SK-N-SH (cell line): ENCODE results near the gene TUBB3. TPM values are rescaled to one million over a fixed set of nuclear protein-coding genes. Genes with fewer than 3 reads are reported as not detected.

ENCODE experiments used
- CTCF ChIA-PET: fragments of 300-600, 350-600 bp; formaldehyde crosslinking; extraction: SDS; loops from one replicate; lab custom pipeline; 2021; lab: Yijun Ruan, JAX
- POLR2A ChIA-PET: fragments of 350-600 bp; sonication (Branson Sonifier 250); formaldehyde crosslinking; extraction: SDS; loops from one replicate; lab custom pipeline; 2020; ENCODE audit warnings: antibody characterized with exemption, inconsistent platforms; lab: Yijun Ruan, JAX
- DNase-seq: peaks from one replicate; pipeline ENCODE4 v3.0.0; 2012
- H2AFZ ChIP-seq: fragments of 200-600 bp; sonication (generic); 2 replicates; pipeline ENCODE4 v1.8.1; 2016; ENCODE audit warnings: antibody characterized with exemption, mild to moderate bottlenecking, low read depth
- H3F3A ChIP-seq: fragments of 200-600 bp; sonication (generic); replicated peaks from 2 replicates; pipeline ENCODE3; 2016; ENCODE audit warnings: antibody characterized with exemption, mild to moderate bottlenecking; ENCODE audit not compliant: insufficient read depth
- H3K27ac ChIP-seq, 2 experiments: fragments of 200-500 bp in 1 of 2; fragments of 200-600 bp in 1 of 2; sonication (Bioruptor generic) in 1 of 2; sonication (generic), shearing (Covaris generic) in 1 of 2; 2 replicates each; pipeline versions ENCODE4 v1.5.1 to v1.6.1; 2014 to 2016; ENCODE audit warnings: low read depth in 2 of 2, inconsistent platforms in 1 of 2, low read length in 1 of 2, mild to moderate bottlenecking in 1 of 2, mixed read lengths in 1 of 2
- H3K27me3 ChIP-seq: fragments of 200-600 bp; sonication (generic), shearing (Covaris generic); 2 replicates; pipeline ENCODE4 v1.6.1; 2016; ENCODE audit warnings: mixed run types; ENCODE audit not compliant: insufficient read depth
- H3K36me3 ChIP-seq, 2 experiments: fragments of 200-500 bp in 1 of 2; fragments of 200-600 bp in 1 of 2; sonication (Bioruptor generic) in 1 of 2; sonication (generic) in 1 of 2; replicated peaks in 1 of 2; 2 replicates each; pipeline versions ENCODE3 to v1.5.1; 2014 to 2016; ENCODE audit warnings: low read length in 1 of 2, mild to moderate bottlenecking in 1 of 2; ENCODE audit not compliant: insufficient read depth in 2 of 2, control insufficient read depth in 1 of 2
- H3K4me1 ChIP-seq, 2 experiments: fragments of 200-500 bp in 1 of 2; fragments of 200-600 bp in 1 of 2; sonication (Bioruptor generic) in 1 of 2; sonication (generic), shearing (Covaris generic) in 1 of 2; 2 replicates each; pipeline versions ENCODE4 v1.5.1 to v1.6.1; 2014 to 2016; ENCODE audit warnings: low read depth in 1 of 2, low read length in 1 of 2, mixed run types in 1 of 2; ENCODE audit not compliant: insufficient read depth in 2 of 2, control insufficient read depth in 1 of 2
- H3K4me2 ChIP-seq: fragments of 200-600 bp; sonication (generic), shearing (Covaris generic); 2 replicates; pipeline ENCODE4 v1.6.1; 2017; ENCODE audit warnings: mixed run types
- H3K4me3 ChIP-seq, 2 experiments: fragments of 200-500 bp in 1 of 2; fragments of 200-600 bp in 1 of 2; sonication (Bioruptor generic) in 1 of 2; sonication (generic), shearing (Covaris generic) in 1 of 2; 2 replicates each; pipeline versions ENCODE4 v1.5.1 to v1.8.1; 2014 to 2016; ENCODE audit warnings: low read depth in 2 of 2, inconsistent platforms in 1 of 2, low read length in 1 of 2, mild to moderate bottlenecking in 1 of 2, mixed read lengths in 1 of 2, moderate library complexity in 1 of 2
- H3K79me2 ChIP-seq: fragments of 200-600 bp; sonication (generic); 2 replicates; pipeline ENCODE4 v1.8.1; 2017; ENCODE audit warnings: mild to moderate bottlenecking; ENCODE audit not compliant: insufficient read depth
- H3K9ac ChIP-seq: fragments of 200-600 bp; sonication (generic); 2 replicates; pipeline ENCODE4 v1.6.1; 2017; ENCODE audit warnings: mixed run types
- H3K9me2 ChIP-seq: fragments of 200-600 bp; sonication (generic); 2 replicates; pipeline ENCODE4 v1.6.1; 2017; ENCODE audit warnings: mixed run types
- H3K9me3 ChIP-seq: fragments of 200-600 bp; sonication (generic); 2 replicates; pipeline ENCODE4 v1.6.1; 2017; ENCODE audit warnings: mixed run types, mild to moderate bottlenecking, moderate library complexity
- H4K20me1 ChIP-seq: fragments of 200-600 bp; sonication (generic); 2 replicates; pipeline ENCODE4 v1.6.1; 2017; ENCODE audit warnings: mild to moderate bottlenecking, mixed run types; ENCODE audit not compliant: insufficient read depth
- CHD2 ChIP-seq: fragments of 150-350 bp; IDR thresholded peaks from 2 replicates; pipeline ENCODE4 v1.6.1; 2018; ENCODE audit warnings: low read length; ENCODE audit not compliant: partially characterized antibody
- EZH2phosphoT487 ChIP-seq: fragments of 200-600 bp; sonication (generic); IDR thresholded peaks from 2 replicates; pipeline ENCODE4 v1.6.1; 2017; ENCODE audit warnings: low read depth, mixed run types, mild to moderate bottlenecking, antibody characterized with exemption, moderate library complexity, borderline replicate concordance
- FOSL2 ChIP-seq: IDR thresholded peaks from 2 replicates; pipeline ENCODE4 v1.4.0; 2012; ENCODE audit warnings: low read depth, mild to moderate bottlenecking, moderate library complexity, borderline replicate concordance
- FOXM1 ChIP-seq: IDR thresholded peaks from 2 replicates; pipeline ENCODE4 v1.4.0; 2012; ENCODE audit warnings: low read depth, mild to moderate bottlenecking
- GATA2 ChIP-seq: sonication (generic); formaldehyde crosslinking; IDR thresholded peaks from 2 replicates; pipeline ENCODE4 v1.5.0; 2020; ENCODE audit warnings: mild to moderate bottlenecking, missing genetic modification reagents
- MEF2A ChIP-seq: IDR thresholded peaks from 2 replicates; pipeline ENCODE4 v1.4.0; 2012; ENCODE audit warnings: low read depth, borderline replicate concordance
- MXI1 ChIP-seq: IDR thresholded peaks from 2 replicates; pipeline ENCODE4 v1.6.1; 2012; ENCODE audit warnings: mild to moderate bottlenecking, low read depth, low read length, improper control_type of control experiment
- NFIC ChIP-seq: IDR thresholded peaks from 2 replicates; pipeline ENCODE4 v1.4.0; 2012; ENCODE audit warnings: borderline replicate concordance
- NRF1 ChIP-seq: IDR thresholded peaks from 2 replicates; pipeline ENCODE4 v1.6.1; 2012; ENCODE audit warnings: low read depth, mild to moderate bottlenecking, low read length
- POLR2AphosphoS5 ChIP-seq: IDR thresholded peaks from 2 replicates; pipeline ENCODE4 v1.6.1; 2012; ENCODE audit warnings: low read depth, low read length
- RAD21 ChIP-seq: IDR thresholded peaks from 2 replicates; pipeline ENCODE4 v1.6.1; 2012; ENCODE audit warnings: mild to moderate bottlenecking, low read length
- RCOR1 ChIP-seq: fragments of 150-350 bp; IDR thresholded peaks from 2 replicates; pipeline ENCODE4 v1.6.1; 2017; ENCODE audit warnings: antibody characterized with exemption, low read length
- RFX5 ChIP-seq: IDR thresholded peaks from 2 replicates; pipeline ENCODE4 v1.6.1; 2012; ENCODE audit warnings: mild to moderate bottlenecking, improper control_type of control experiment, low read length
- RXRA ChIP-seq: IDR thresholded peaks from 2 replicates; pipeline ENCODE4 v1.4.0; 2012; ENCODE audit warnings: low read depth, mild to moderate bottlenecking, borderline replicate concordance
- SIN3A ChIP-seq: IDR thresholded peaks from 2 replicates; pipeline ENCODE4 v1.6.1; 2012; ENCODE audit warnings: low read depth, mild to moderate bottlenecking, low read length, moderate library complexity, borderline replicate concordance
- TAF1 ChIP-seq: IDR thresholded peaks from 2 replicates; pipeline ENCODE4 v1.6.1; 2012; ENCODE audit warnings: low read depth, mild to moderate bottlenecking, low read length, moderate library complexity, borderline replicate concordance
- TCF12 ChIP-seq: IDR thresholded peaks from 2 replicates; pipeline ENCODE4 v1.4.0; 2012
- YY1 ChIP-seq: IDR thresholded peaks from 2 replicates; pipeline ENCODE4 v1.4.0; 2012; ENCODE audit warnings: low read depth, mild to moderate bottlenecking
- WGBS: methylation state at CpG from one replicate; pipeline ENCODE4 v1.1.6; 2017; ENCODE audit warnings: low lambda C conversion rate; 5-methylcytosine and 5-hydroxymethylcytosine counted together
- polyA plus RNA-seq, 3 experiments: library from polyadenylated mRNA; depleted of rRNA; stranded (reverse); fragments of >200 nt; gene quantifications; 2 replicates each; pipeline ENCODE4 v1.2.3, GENCODE V29; 2012
- TF ChIP-seq, protein P1 (sequence below): fragments of 200-600 bp; sonication (generic); IDR thresholded peaks from 2 replicates; pipeline ENCODE4 v1.6.1; 2017; ENCODE audit warnings: antibody characterized with exemption, mild to moderate bottlenecking, moderate library complexity
- TF ChIP-seq, protein P2 (sequence below): IDR thresholded peaks from 2 replicates; pipeline ENCODE4 v1.4.0; 2012; ENCODE audit warnings: low read depth
- TF ChIP-seq, protein P3 (sequence below): IDR thresholded peaks from 2 replicates; pipeline ENCODE4 v1.4.0; 2012; ENCODE audit warnings: low read depth, borderline replicate concordance
- TF ChIP-seq, protein P4 (sequence below): fragments of 150-350 bp; IDR thresholded peaks from 2 replicates; pipeline ENCODE4 v1.6.1; 2017; ENCODE audit warnings: antibody characterized with exemption, low read length, low read depth, borderline replicate concordance
- TF ChIP-seq, protein P5 (sequence below): fragments of 150-350 bp; IDR thresholded peaks from 2 replicates; pipeline ENCODE4 v1.6.1; 2016; ENCODE audit warnings: mild to moderate bottlenecking, low read depth, low read length
- TF ChIP-seq, protein P6 (sequence below): IDR thresholded peaks from 2 replicates; pipeline ENCODE4 v1.4.0; 2012; ENCODE audit warnings: low read depth, borderline replicate concordance
- TF ChIP-seq, protein P7 (sequence below): IDR thresholded peaks from 2 replicates; pipeline ENCODE4; 2012

TUBB3 gene
- polyA plus RNA-seq, 1 of the 3 experiments (the other 2 are of a cell fraction), result 428 TPM

DNA sequence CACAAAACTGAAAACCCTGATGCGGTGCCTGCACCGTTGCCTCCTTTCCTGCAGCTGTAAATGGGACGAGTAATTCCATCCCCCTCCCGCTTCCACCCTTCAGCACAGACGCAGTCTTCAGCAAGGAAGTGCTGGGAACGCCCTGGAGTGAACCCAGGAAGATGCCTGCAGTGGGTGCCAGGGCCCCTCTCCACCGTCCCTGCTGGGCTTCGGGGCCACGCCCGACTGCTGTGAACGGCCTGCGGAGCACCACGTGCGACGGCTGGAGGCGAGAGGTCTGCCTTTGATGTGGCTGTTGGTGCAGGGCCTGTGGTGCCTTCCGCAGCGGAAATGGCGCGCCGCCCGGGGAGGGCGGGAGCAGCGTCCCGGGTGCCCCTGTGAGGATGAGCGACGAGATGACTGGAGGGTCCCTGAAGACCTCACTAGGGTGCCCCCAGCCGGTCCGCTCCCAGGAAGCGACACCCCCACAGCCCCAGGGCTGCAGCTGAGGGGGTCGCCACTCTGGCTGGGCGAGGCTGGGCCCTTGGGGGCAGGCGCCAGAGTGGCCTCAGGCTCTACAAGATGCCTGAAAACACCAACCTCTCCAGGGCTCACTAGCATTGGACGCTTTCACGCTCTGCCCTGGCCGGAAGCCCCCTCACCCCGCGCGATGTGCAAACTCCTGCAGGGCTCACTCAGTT is 5.2 kb upstream of the TUBB3 start:
- DNase-seq, result peak; percentile 82
- H3K79me2 ChIP-seq, result peaks cover 4% of the 10 kb centered on the region; the same call in 1 of the 2 replicates
- POLR2A ChIA-PET, result interaction anchor here (2.0 kb wide), 1 partner anchor 10 kb away, joined by 9 read pairs; no protein-coding TSS in a partner anchor
- peak overlapping the region; percentile 17; the same call in 1 of the 2 replicates for H3K9ac ChIP-seq
- WGBS, result 53% methylated on average over 15 of the region's 39 CpGs
- no peaks in the 10 kb centered on the region for H3K27me3 ChIP-seq
- CTCF ChIA-PET, result interaction anchor here (0.6 to 2.0 kb wide), 10 partner anchors 8 to 226 kb away, joined by 3 to 16 read pairs (median 3); partner anchors contain the start of gene SPATA2L
- no peaks in the 10 kb centered on the region for H4K20me1 ChIP-seq
- no peak overlapping the region for H2AFZ ChIP-seq
- H3K36me3 ChIP-seq, result peaks cover 0 to 2% of the 10 kb centered on the region in 2 experiments
- peaks cover 27% of the 10 kb centered on the region for H3F3A ChIP-seq
- H3K27ac ChIP-seq, result peak overlapping the region; percentile 38 to 87
- H3K9me3 ChIP-seq, result no peaks in the 10 kb centered on the region
- H3K9me2 ChIP-seq, result no peaks in the 10 kb centered on the region
- peak overlapping the region; percentile 68 for H3K4me2 ChIP-seq
- H3K4me3 ChIP-seq, result peak overlapping the region; percentile 38 to 40; a peak in 3 of 4 replicates
- H3K4me1 ChIP-seq, result peaks cover 12 to 41% of the 10 kb centered on the region in 2 experiments; a peak in 3 of 4 replicates
- TF ChIP-seq, protein P1, sequence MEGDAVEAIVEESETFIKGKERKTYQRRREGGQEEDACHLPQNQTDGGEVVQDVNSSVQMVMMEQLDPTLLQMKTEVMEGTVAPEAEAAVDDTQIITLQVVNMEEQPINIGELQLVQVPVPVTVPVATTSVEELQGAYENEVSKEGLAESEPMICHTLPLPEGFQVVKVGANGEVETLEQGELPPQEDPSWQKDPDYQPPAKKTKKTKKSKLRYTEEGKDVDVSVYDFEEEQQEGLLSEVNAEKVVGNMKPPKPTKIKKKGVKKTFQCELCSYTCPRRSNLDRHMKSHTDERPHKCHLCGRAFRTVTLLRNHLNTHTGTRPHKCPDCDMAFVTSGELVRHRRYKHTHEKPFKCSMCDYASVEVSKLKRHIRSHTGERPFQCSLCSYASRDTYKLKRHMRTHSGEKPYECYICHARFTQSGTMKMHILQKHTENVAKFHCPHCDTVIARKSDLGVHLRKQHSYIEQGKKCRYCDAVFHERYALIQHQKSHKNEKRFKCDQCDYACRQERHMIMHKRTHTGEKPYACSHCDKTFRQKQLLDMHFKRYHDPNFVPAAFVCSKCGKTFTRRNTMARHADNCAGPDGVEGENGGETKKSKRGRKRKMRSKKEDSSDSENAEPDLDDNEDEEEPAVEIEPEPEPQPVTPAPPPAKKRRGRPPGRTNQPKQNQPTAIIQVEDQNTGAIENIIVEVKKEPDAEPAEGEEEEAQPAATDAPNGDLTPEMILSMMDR, result no peak
- no peak for TF ChIP-seq FOXM1
- TF ChIP-seq CHD2, result peak; percentile 39
- TF ChIP-seq, protein P2, sequence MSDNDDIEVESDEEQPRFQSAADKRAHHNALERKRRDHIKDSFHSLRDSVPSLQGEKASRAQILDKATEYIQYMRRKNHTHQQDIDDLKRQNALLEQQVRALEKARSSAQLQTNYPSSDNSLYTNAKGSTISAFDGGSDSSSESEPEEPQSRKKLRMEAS, result peak; percentile 93
- TF ChIP-seq NRF1, result no peak
- no peak for TF ChIP-seq SIN3A
- 0 out of 2 replicates have a peak, but pooled peaks have one; percentile 27 for TF ChIP-seq TAF1
- TF ChIP-seq, protein P3, sequence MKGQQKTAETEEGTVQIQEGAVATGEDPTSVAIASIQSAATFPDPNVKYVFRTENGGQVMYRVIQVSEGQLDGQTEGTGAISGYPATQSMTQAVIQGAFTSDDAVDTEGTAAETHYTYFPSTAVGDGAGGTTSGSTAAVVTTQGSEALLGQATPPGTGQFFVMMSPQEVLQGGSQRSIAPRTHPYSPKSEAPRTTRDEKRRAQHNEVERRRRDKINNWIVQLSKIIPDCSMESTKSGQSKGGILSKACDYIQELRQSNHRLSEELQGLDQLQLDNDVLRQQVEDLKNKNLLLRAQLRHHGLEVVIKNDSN, result no peak; the same call in 1 of the 2 replicates
- TF ChIP-seq, protein P4, sequence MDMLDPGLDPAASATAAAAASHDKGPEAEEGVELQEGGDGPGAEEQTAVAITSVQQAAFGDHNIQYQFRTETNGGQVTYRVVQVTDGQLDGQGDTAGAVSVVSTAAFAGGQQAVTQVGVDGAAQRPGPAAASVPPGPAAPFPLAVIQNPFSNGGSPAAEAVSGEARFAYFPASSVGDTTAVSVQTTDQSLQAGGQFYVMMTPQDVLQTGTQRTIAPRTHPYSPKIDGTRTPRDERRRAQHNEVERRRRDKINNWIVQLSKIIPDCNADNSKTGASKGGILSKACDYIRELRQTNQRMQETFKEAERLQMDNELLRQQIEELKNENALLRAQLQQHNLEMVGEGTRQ, result no peak
- no peak for TF ChIP-seq RAD21
- no peak for TF ChIP-seq YY1
- TF ChIP-seq MEF2A, result no peak
- TF ChIP-seq FOSL2, result no peak
- TF ChIP-seq RFX5, result 0 out of 2 replicates have a peak, but pooled peaks have one; percentile 30
- TF ChIP-seq, protein P5, sequence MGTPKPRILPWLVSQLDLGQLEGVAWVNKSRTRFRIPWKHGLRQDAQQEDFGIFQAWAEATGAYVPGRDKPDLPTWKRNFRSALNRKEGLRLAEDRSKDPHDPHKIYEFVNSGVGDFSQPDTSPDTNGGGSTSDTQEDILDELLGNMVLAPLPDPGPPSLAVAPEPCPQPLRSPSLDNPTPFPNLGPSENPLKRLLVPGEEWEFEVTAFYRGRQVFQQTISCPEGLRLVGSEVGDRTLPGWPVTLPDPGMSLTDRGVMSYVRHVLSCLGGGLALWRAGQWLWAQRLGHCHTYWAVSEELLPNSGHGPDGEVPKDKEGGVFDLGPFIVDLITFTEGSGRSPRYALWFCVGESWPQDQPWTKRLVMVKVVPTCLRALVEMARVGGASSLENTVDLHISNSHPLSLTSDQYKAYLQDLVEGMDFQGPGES, result no peak
- TF ChIP-seq RXRA, result no peak
- TF ChIP-seq EZH2phosphoT487, result no peak
- TF ChIP-seq NFIC, result no peak
- TF ChIP-seq, protein P6, sequence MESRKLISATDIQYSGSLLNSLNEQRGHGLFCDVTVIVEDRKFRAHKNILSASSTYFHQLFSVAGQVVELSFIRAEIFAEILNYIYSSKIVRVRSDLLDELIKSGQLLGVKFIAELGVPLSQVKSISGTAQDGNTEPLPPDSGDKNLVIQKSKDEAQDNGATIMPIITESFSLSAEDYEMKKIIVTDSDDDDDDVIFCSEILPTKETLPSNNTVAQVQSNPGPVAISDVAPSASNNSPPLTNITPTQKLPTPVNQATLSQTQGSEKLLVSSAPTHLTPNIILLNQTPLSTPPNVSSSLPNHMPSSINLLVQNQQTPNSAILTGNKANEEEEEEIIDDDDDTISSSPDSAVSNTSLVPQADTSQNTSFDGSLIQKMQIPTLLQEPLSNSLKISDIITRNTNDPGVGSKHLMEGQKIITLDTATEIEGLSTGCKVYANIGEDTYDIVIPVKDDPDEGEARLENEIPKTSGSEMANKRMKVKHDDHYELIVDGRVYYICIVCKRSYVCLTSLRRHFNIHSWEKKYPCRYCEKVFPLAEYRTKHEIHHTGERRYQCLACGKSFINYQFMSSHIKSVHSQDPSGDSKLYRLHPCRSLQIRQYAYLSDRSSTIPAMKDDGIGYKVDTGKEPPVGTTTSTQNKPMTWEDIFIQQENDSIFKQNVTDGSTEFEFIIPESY, result no peak
- no peak for TF ChIP-seq TCF12
- TF ChIP-seq MXI1, result peak; percentile 86
- no peak for TF ChIP-seq POLR2AphosphoS5
- TF ChIP-seq, protein P7, sequence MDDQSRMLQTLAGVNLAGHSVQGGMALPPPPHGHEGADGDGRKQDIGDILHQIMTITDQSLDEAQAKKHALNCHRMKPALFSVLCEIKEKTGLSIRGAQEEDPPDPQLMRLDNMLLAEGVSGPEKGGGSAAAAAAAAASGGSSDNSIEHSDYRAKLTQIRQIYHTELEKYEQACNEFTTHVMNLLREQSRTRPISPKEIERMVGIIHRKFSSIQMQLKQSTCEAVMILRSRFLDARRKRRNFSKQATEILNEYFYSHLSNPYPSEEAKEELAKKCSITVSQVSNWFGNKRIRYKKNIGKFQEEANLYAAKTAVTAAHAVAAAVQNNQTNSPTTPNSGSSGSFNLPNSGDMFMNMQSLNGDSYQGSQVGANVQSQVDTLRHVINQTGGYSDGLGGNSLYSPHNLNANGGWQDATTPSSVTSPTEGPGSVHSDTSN, result no peak
- TF ChIP-seq GATA2, result no peak
- 0 out of 2 replicates have a peak, but pooled peaks have one; percentile 10 for TF ChIP-seq RCOR1
